HG02943 (cell line): Measurements from ENCODE around the gene DHCR24.

Experiments used
- ATAC-seq: cut with Tn5 transposase; IDR thresholded peaks from one replicate; pipeline ENCODE4 v1.9.1; 2021; ENCODE audit warnings: mild to moderate bottlenecking, low read depth, moderate library complexity; ENCODE audit not compliant: unreplicated experiment

Gene DHCR24

DNA sequence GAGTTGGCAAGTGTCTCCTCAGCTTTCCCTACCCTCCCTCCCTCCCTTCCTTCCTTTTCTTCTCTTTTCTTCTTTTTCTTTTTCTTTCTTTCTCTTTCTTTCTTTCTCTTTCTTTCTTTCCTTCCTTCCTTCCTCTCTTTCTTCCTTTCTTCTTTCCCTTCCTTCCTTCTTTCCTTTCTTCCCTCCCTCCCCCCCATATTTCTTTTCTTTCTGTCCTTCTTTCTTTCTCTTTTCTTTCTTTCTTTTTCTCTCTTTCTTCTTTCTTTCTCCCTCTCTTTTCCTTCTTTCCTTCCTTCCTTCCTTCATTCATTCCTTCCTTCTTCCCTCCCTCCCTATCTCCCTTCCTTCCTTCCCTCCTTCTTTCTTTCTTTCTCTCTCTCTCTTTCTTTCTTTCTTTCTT lies 67.3 kb downstream of the DHCR24 start:
- ATAC-seq: no peak

DNA sequence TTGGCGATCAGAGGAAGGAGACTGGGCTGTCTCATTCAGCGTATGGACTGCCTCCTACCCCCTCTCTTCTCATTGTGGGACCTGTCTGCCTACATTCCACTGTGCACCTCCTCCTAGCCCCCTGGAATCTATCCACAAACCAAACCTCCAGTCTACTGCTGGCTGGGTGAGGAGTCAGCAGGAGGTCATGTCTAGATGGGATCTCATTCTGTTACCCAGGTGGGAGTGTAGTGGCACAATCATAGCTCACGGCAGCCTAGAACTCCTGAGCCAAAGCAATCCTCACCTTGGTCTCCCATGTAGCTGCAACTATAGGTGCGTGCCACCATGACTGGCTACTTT lies 67.8 kb downstream of the DHCR24 start:
- no peak for ATAC-seq

DNA sequence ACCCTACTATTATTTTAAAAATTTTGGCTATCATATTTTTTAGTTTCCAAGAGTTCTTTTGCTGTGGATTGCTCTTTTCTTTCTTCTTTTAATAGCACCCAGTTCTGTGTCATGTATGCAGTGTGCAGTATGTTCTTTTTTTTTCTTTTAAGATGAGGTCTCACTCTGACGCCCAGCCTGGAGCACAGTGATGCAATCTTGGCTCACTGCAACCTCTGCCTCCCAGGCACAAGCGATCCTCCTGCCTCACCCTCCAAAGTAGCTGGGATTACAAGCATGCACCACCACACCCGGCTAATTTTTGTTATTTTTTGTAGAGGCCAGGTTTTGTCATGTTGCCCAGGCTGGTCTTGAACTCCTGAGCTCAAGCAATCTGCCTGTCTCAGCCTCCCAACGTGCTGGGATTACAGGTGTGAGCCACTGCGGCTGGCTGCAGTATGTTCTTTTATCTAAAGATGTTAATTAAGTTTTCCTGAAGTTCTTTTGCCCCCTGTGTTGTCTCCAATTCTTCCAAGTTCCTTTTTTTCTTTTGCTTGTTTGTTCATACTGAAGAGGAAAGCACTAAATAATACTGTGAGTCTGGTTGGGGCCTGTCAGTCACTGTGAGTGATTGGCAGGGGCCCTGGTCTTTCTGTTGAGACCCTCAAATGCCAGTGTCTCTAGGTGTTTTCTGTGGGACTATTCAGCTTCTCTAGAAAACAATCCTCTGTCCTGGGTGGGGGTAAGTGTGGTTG lies 68.4 kb downstream of the DHCR24 start:
- ATAC-seq: no peak

DNA sequence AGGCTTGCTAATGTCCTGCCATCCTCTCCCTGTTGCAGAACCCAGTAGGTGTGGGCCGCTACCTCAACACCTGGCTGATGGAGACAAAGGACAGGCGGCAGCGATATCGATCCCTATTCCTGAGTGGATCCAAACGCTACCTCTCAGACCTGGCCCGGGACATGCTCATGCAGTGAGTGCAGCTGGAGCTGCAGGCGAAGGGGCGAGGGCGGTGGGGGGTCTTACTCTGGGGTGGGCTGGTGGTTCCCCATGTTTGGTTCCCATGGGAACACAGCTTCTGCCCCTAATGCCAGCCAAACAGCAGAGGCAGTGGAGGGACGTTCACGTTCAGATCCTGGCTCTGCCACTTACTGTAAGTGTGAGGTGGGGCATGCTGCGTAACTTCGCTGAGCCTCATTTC lies 70.0 kb downstream of the DHCR24 start:
- ATAC-seq: no peak

- no peak for ATAC-seq
Observed at GRCh38 chr1:54816130-54816529, 70.9 kb downstream of the DHCR24 start.

GRCh38 chr1:54815086-54815876 lies 71.7 kb downstream of the DHCR24 start:
- no peak for ATAC-seq

- no peak for ATAC-seq
Observed at GRCh38 chr1:54814571-54814970, 72.4 kb downstream of the DHCR24 start.

DNA sequence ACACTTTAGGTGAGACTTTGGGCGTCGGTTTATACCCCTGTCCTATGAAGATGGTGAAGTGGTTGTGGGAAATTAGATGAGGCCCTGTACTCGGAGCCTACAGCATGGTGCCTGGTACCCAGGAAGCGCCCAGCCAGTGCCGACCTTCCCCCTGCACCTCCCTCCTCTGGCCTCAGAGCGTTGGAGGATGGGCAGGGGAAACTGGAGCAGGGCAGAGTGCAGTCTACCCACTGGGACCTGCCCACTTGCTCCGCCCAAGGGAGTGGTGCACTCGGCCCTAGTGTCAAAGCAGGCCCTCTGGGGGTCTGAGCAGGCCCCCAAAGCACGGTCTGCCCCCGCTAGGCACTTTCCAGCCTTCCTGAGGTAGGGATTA lies 72.9 kb downstream of the DHCR24 start:
- no peak for ATAC-seq

DNA sequence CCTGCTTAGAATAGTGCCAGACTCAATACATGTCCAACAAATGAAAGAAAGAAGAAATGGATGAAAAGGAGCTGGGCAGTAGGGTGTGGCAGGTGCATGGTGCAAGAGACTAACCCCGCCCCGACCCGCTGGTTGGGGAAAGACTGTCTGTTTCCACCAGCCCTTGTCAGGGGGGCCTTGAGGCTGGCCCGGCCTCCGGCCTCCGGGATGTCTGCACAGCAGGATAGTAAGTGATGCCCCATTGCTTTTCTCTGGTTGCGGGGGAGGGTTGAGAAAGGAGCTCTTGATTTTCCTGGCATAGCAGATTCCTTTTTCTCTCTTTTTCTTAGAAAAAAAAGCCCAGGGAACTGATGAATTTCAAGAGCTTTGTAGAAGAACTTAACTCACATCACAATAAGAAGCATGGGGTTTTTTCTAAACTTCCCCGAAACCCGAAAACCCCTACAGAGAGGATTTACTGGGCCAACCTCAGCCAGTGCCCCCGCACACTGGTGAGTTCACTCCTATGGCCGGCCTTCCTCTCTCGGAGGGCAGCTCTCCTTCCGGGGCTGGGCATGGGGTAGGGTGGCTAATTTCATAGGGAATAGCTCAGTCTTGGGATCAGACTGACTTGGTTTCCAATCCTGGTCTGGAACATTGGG lies 73.4 kb downstream of the DHCR24 start:
- ATAC-seq: no peak

DNA sequence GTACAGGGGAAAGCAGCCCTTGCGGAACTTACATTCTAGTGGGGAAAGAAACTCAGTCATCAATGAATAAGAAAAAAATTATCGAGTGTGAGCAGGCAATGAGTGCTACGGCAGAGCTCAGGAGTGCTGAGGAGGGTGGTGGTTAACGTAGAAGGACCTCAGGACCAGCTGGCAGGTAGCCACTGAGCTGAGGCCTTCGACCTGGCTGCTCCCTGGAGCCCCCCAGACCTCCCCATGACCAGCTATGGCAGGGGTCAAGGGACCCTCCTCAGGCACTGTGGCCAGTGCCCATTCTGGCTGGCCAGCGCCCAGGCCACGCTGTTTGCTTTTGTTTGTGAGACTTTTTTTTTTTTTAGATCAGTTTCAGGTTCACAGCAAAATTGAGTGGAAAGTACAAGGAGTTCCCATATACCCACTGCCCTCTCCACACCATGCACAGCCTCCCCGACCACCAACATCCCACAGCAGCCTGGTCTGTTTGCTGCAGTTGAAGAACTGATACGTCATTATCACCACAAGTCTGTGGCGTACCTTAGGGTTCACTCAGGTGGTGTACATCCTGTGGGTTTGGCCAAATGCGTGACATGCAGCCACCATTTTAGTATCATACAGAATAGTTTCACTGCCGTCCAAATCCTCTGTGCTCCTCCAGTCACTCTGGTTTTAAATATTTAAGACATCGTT lies 74.1 kb downstream of the DHCR24 start:
- no peak for ATAC-seq

GRCh38 chr1:54811739-54812655 lies 75.0 kb downstream of the DHCR24 start:
- no peak for ATAC-seq

DNA sequence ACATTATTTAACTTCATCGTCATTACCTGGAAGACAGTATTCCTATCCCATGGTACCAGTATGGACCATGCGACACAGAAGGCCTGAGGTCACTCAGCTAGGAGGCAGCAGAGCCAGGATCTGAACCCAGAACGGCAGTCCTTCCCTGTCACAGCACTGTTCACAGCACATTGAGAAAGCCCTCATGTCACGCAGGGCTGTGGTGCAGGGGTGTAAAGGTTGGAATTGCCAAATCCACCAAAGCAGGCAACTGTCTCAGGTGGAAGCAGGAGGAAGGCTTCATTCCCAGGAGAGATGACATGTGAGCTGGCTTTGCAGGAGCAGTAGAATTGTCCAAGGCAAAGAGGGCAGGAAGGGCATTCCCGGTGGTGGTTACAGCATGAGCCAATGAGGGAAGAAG lies 75.9 kb downstream of the DHCR24 start:
- ATAC-seq: no peak

GRCh38 chr1:54810153-54810942 lies 76.6 kb downstream of the DHCR24 start:
- no peak for ATAC-seq

- ATAC-seq: no peak
Observed at GRCh38 chr1:54809496-54810074, 77.4 kb downstream of the DHCR24 start.

GRCh38 chr1:54808443-54809207 lies 78.4 kb downstream of the DHCR24 start:
- no peak for ATAC-seq

DNA sequence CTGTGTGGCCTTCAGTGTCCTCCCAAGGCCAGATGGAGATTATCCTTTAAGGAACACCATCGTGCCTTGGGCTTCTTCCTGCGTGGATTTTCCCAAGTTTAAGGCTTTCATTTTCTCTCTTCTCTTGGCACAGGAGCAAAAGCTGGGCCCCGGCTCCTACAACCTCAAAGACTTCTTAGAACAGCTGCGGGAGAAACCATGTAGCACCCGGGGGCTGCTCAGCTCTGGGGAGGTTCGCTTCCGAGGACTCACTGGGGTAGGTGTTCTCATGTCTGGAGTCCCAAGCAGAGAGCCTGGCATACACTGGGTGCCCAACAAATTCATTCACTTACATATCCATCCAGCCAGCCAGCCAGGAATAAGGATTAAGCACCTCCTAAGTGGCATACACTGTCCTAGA lies 79.2 kb downstream of the DHCR24 start:
- ATAC-seq: no peak

- no peak for ATAC-seq
Observed at GRCh38 chr1:54806931-54807611, 79.9 kb downstream of the DHCR24 start.

- no peak for ATAC-seq
Observed at GRCh38 chr1:54805981-54806381, 81.0 kb downstream of the DHCR24 start.
